Stimulated activated CD8-positive, alpha-beta memory T cell treated with anti-CD3 and anti-CD28 coated beads, Interleukin-15, amount 100 ng/mL, for 48 hours (primary cell): Measurements from ENCODE around the gene AOC3.

Source experiments
- DNase-seq, 2 donors: peaks; one replicate each; pipeline ENCODE4 v3.0.0-alpha.2; 2020; ENCODE audit warnings: low read depth in 2 of 2

Gene AOC3, protein sequence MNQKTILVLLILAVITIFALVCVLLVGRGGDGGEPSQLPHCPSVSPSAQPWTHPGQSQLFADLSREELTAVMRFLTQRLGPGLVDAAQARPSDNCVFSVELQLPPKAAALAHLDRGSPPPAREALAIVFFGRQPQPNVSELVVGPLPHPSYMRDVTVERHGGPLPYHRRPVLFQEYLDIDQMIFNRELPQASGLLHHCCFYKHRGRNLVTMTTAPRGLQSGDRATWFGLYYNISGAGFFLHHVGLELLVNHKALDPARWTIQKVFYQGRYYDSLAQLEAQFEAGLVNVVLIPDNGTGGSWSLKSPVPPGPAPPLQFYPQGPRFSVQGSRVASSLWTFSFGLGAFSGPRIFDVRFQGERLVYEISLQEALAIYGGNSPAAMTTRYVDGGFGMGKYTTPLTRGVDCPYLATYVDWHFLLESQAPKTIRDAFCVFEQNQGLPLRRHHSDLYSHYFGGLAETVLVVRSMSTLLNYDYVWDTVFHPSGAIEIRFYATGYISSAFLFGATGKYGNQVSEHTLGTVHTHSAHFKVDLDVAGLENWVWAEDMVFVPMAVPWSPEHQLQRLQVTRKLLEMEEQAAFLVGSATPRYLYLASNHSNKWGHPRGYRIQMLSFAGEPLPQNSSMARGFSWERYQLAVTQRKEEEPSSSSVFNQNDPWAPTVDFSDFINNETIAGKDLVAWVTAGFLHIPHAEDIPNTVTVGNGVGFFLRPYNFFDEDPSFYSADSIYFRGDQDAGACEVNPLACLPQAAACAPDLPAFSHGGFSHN

GRCh38 chr17:42850954-42851353, at the start of gene AOC3:
Gene AOC3 (plus strand): TSS chr17:42851199. CDS start chr17:42851344, 145 bp downstream.
- no peak for DNase-seq

GRCh38 chr17:42803074-42803883, 47.7 kb upstream of the AOC3 start:
- no peak for DNase-seq

DNA sequence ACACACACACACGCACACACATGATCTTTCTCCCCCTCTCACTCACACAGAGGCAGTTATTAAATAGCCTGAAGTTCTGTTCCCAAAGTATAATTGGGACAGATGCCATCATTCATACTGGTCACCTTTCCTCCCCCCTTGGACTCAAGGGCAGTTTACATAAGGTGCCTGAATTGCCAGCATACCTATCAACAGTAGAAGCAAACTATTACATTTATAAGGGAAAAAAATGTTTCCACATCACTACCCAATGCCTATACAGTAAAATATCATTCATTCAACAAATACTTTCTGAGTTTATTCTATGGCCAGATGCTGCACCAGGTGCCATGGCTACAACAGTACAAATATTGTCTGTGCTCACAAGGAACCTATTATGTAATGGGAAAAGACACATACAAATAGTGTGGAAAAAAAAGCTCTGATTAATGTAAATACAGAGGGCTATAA, 46.1 kb upstream of the AOC3 start:
- DNase-seq: no peak

DNA sequence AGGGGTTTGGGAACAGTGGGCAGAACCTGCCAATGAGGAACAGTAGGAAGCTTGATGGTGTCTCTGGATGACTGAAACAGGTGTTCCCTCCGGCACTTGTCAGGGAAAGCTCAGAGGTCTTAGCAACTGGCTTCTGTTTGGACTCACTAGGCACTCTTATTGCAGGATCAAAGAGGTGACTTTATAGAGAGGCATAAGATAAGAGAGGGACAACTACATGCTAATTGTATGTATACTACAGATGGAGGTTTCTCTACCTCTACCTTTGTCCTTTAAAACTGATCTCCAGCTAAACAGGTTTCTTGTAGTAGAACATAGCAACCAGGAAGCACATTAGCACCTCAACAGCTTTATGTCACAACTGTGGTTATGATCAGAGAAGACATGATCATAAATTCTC, 44.8 kb upstream of the AOC3 start:
- DNase-seq: no peak

DNA sequence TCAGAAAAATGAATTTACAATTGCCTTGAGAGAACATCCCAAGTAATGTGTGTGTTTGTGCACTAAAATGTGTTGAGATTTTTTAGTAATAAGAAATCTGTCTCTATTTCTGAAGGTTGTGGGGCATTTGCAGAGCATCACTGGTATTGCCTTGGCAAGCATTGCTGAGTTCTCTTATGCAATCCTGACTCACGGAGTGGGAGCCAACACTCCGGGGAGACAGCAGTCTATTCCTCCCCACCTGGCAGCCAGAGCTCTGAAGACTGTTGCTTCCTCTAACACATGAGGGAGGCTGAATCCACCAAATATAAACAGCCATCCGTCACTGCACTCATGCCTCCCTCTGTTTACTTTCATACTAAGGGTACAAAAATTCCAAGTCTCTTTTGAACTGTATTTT, 41.7 kb upstream of the AOC3 start:
- DNase-seq: no peak

DNA sequence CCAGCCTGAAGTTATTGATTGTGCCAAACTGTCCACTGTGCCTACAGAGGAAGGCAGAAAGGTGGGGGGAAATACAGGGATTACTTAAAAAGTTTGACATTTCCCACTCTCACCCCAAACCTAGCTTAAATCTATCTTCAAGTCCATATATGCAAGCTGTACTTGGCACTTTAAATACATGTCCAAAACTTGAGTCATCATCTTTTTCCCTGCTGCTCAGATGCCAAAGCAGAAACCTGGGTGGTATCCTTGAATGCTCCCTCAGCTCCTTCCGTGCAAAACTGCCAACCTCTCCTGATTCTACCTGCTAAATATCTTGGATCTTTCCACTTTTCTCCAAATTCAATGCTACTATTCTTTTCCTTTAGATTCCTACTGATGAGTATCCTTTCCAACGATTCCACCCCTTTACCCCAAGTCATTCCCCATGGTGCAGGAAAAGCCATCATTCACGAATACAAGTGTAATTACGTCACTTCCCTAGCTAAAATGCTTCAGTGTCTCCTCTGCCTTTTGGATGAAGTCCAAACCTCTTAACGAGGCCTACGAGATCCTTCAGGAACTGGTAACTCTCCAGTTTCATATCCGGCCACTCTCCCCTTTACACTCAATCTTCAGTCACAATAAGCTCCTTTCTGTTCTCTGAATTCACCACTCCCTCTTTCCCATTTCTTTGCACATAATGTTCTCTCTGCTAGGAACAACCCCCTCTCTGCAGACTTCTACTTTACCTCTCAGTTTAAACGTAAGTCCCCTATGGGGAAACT, 36.2 kb upstream of the AOC3 start:
- DNase-seq: no peak

DNA sequence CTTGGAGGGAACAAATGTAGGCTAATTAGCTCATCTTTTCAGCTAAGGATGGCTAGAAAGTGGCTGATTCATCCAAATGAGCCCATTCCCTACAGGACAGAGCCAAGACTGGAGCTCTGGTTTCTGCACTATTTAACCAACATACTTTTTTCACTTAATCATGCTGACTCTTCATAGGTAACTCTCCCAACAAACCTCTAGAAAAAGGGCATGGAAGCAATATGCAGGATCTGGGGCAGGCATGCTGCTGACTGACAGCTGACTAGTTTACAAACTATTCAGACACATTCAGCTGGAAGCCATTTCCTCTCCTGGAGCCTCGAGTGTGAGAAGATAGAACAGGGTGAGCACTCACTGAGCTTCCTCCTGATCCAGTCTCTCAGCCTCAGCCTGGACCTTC, 33.1 kb upstream of the AOC3 start:
- no peak for DNase-seq

DNA sequence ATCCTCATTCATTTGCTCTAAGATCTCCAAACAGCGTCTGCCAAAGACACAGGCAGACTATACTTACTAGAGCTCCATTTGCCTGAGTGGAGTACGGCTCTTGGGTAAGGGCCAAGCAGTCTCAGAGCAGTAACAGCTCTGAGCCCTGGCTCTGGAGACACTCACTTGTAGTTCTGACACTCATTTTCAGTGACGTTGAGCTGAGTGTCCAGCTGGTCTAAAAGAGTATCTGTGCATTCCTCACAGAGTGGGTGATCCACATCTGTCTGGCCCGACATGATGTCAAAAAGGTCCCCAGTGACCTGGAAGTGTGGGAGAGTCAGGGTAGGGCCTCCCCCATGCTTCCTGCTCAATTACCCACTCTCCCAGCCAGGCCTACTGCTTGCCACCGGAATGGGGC, 32.6 kb upstream of the AOC3 start:
- no peak for DNase-seq

DNA sequence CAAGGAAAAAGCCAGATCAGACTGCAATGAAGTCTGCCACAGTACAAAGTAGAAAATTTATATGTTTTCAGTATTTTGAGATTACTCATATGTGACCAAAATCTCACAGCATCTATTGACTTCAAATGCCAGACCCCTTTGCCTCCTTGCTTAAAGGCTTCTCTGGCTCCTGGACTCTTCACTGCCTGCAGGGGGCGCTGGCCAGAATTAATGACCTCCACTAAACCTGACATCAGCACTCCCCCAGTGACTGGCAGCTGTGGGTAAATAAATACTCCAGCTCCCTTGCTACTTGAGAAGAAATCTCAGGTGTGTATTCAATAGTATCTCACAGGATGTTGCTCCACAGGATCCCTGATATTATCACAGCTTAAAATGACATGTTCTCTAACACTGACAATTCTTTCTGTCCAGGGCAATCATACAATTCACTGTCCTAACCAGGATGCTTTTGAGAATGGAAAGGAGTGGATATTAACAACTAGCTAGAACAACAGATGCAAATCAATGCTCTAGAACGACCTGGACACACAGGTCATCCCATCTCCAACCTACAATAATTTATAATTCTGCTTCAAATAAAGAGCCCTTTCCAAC, 31.0 kb upstream of the AOC3 start:
- DNase-seq: peak; percentile 44 to 47

DNA sequence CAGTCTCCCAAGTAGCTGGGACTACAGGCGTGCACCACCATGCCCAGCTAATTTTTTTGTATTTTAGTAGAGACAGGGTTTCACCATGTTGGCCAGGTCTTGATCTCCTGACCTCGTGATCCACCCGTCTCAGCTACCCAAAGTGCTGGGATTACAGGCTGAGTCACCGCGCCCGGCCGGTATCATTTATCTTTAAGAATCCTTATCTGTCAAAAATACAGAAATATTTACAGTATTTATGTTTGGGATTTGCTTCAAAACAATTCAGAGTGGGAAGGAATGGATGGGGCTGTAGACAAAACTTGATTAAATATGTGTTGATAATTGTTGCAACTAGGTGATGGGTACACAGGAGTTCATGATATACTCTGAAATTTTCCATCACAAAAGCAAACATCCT, 29.8 kb upstream of the AOC3 start:
- no peak for DNase-seq

DNA sequence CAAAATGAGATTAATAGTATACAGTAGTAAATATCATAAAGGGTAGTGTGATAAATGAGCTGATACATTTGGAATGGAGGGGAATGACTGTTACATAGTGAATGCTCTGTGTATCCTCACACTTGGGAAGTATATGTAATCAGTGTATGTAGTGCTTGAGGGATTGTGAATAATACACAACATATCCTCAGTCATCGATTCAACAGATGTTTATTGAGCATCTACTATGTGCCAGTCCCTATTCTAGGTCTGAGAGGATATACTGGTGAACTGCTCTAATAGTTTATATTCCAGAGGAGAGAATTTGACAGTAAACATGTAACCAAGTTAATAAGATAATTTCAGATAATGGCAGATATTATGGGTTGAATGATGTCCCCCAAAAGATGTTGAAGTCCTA, 23.5 kb upstream of the AOC3 start:
- no peak for DNase-seq

- no peak for DNase-seq
Observed at GRCh38 chr17:42830971-42831370, 20.0 kb upstream of the AOC3 start.

- DNase-seq: no peak
Observed at GRCh38 chr17:42832213-42832933, 18.6 kb upstream of the AOC3 start.

- DNase-seq: peak; percentile 85 to 88
Observed at GRCh38 chr17:42832934-42833766, 17.8 kb upstream of the AOC3 start, which contains the start of gene PSME3. Gene PSME3 (plus strand): TSS chr17:42833397. CDS start chr17:42833632, 235 bp downstream.

DNA sequence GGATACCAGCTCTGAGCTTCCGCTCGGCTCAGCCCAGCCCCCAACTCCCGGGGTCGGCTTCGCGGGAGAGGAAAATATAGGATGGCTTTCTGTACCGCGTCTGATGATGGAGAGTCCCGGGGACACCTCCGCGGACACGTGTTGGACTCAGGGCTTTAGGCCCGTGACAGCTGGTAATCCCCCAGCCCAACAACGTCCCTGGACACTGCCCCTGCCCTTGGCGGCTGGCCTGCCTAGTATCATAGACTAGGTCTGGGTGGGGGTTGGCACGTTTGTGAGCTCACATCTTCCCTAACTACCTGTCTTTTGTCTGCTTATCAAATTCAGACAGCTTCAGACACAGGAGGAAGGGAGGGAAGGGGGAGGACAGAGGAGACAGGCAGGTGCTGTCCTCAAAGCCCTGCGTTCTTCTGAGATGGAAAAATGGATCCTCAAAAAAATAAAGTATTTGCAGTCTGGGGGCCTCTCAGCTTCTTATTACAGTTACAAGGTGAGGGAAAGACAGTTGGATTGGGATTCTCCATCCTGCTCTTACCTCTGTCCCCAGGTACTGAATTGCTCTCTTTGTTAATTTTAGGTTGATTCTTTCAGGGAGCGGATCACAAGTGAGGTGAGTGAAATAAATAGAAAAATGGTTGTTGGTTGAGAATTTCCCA, 17.1 kb upstream of the AOC3 start:
- DNase-seq: no peak

- no peak for DNase-seq
Observed at GRCh38 chr17:42835732-42836131, 15.3 kb upstream of the AOC3 start.

GRCh38 chr17:42841975-42842685, 8.9 kb upstream of the AOC3 start:
- DNase-seq: no peak

DNA sequence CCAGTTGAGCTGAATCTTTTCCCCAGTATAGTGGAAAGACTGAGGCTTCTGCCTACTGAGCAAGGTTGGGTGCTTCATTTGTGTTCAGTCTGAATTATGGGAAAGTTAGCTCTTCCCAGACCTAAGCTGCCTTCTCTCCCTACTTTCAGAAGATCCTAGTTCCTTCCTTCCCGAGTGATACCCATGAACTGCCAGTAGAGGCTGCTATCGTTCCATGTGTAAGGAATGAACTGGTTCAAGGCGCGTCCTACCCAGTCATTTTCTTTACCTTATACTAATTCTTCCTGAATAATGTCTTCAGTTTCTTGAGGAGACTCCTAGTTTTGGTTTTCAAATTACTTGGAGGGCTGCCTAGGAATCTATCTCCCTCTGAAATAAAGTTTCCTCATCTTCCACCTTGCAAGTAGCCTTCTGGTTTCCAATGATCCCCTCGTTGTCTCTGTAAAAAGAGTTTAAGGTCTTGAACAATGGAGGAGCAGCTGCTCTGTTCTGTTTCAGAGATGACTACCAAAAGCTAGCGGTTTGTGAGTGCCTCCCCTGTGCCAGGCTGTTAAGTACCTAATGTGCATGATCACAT, 7.6 kb upstream of the AOC3 start:
- no peak for DNase-seq
